Fibroblast of skin of back (primary cell): ENCODE data around the gene HSCB.
A peak's percentile ranks its signal among the peaks of the same experiment; 100 is the strongest.
"Not testable (repeated sequence)": the region's sequence is repeated elsewhere in the genome, so short reads cannot be mapped to it uniquely, and the experiment has no call there.

ENCODE experiments used
- DNase-seq: peaks from one replicate; pipeline ENCODE4 v3.0.0-alpha.2; 2013

HSCB gene

GRCh38 chr22:28741200-28741784 lies 547 bp upstream of the HSCB start:
- no peak for DNase-seq

- DNase-seq: no peak
These were observed 723 bp downstream of the HSCB start for GRCh38 chr22:28742562-28742962.

GRCh38 chr22:28743852-28744251 lies 2.0 kb downstream of the HSCB start:
- no peak for DNase-seq

- peak; percentile 94 for DNase-seq
These were observed 8.6 kb downstream of the HSCB start for GRCh38 chr22:28750471-28750881.

- not testable (repeated sequence) for DNase-seq
These were observed 12.7 kb downstream of the HSCB start for GRCh38 chr22:28754512-28754911.

GRCh38 chr22:28759861-28760560 lies 18.2 kb downstream of the HSCB start:
- DNase-seq: no peak

GRCh38 chr22:28761449-28761755 lies 19.6 kb downstream of the HSCB start:
- no peak for DNase-seq

GRCh38 chr22:28762000-28762399 lies 20.2 kb downstream of the HSCB start:
- DNase-seq: not testable (repeated sequence)

GRCh38 chr22:28766628-28767027 lies 24.8 kb downstream of the HSCB start:
- DNase-seq: no peak

- no peak for DNase-seq
These were observed 27.0 kb downstream of the HSCB start for GRCh38 chr22:28768701-28769393.

- DNase-seq: no peak
These were observed 27.7 kb downstream of the HSCB start for GRCh38 chr22:28769394-28770085.

GRCh38 chr22:28771195-28771791 lies 29.5 kb downstream of the HSCB start:
- no peak for DNase-seq

- peak; percentile 96 for DNase-seq
These were observed 31.0 kb downstream of the HSCB start, which contains the start of gene CCDC117 for GRCh38 chr22:28772633-28773460. CCDC117 (plus strand) TSS chr22:28772695; CDS start chr22:28772850, 155 bp downstream.

GRCh38 chr22:28773461-28773867 lies 31.6 kb downstream of the HSCB start:
- DNase-seq: no peak

- no peak for DNase-seq
These were observed 32.5 kb downstream of the HSCB start for GRCh38 chr22:28774378-28774777.

- DNase-seq: no peak
These were observed 38.0 kb downstream of the HSCB start for GRCh38 chr22:28779833-28780232.

GRCh38 chr22:28780296-28780695 lies 38.5 kb downstream of the HSCB start:
- DNase-seq: no peak

GRCh38 chr22:28783786-28784671 lies 42.2 kb downstream of the HSCB start:
- DNase-seq: no peak

- DNase-seq: no peak
These were observed 46.8 kb downstream of the HSCB start for GRCh38 chr22:28788601-28789000.

GRCh38 chr22:28791124-28791523 lies 49.3 kb downstream of the HSCB start:
- no peak for DNase-seq
